ENCODE results near the gene TRIM61. TPM values are rescaled to one million over a fixed set of nuclear protein-coding genes. Genes with fewer than 3 reads are reported as not detected.
"Not testable (repeated sequence)": the region's sequence is repeated elsewhere in the genome, so short reads cannot be mapped to it uniquely, and the experiment has no call there.

TRIM61 gene
- total RNA-seq, 1 donor from 2014 or later, result 2.2 TPM

DNA sequence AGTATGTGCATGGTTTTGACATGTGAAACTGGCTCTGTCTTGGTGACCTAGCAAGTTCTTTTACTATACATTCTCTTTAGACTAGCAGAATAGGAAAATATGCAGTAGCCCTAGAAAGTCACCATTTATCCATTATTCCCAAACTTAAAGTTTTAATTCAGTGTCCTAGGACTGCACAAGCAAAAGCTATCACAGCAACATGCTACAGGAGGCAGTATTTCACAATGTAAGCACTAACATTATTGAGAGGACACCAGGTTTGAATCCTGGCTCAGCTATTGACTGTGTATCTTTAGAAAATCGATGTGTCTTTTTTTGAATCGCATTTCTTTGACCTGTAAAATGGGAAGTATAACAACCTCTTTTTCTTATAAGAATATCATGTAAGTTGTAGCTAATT lies 5.5 kb downstream of the TRIM61 start:
- ATAC-seq; DNase-seq (ENCODE audit: missing footprints); intact Hi-C loops (cut with DNase I): not testable (repeated sequence)

DNA sequence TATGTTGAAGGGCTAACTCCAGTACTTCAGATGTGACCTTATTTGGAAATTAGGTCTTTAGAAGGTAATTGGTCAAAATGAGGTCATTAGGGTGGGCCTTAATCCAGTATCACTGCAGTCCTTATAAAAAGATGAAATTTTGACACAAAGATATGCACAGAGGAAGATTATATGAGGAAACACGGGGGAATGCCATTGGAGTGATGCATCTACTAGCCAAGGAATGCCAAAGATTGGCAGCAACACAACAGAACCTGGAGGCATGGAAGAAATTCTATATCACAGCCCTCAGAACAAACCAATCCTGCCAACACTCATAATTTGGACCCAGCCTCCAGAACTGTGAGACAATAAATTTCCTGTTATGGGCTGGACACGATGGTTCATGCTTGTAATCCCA lies 17.6 kb downstream of the TRIM61 start:
- no peak for DNase-seq (ENCODE audit: missing footprints)
- intact Hi-C loops (cut with DNase I), result loop anchor here (5.0 kb wide), 1 partner anchor 112 kb away; no protein-coding TSS in a partner anchor
- ATAC-seq, result no peak

DNA sequence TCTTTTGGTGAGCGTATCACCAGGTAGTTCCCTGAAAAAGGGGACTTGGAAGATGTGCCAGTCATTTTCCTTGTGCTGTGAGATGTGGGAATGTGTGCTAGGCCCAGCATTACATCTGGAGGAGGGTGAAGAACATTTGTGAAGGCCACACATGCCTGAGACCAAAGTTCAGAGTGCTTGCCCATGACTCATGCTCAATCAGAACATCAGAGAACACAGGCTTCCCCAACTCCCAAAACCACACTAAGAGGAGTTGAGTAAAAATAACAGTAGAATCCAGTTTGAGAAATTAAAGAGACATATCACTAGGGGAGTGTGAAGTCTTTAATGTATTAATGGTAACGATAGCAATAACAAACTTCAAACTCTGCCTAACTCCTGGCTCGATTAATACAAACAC lies 18.0 kb downstream of the TRIM61 start:
- intact Hi-C loops (cut with DNase I), result loop anchor here (5.0 kb wide), 1 partner anchor 113 kb away; no protein-coding TSS in a partner anchor
- not testable (repeated sequence) for DNase-seq (ENCODE audit: missing footprints); ATAC-seq

DNA sequence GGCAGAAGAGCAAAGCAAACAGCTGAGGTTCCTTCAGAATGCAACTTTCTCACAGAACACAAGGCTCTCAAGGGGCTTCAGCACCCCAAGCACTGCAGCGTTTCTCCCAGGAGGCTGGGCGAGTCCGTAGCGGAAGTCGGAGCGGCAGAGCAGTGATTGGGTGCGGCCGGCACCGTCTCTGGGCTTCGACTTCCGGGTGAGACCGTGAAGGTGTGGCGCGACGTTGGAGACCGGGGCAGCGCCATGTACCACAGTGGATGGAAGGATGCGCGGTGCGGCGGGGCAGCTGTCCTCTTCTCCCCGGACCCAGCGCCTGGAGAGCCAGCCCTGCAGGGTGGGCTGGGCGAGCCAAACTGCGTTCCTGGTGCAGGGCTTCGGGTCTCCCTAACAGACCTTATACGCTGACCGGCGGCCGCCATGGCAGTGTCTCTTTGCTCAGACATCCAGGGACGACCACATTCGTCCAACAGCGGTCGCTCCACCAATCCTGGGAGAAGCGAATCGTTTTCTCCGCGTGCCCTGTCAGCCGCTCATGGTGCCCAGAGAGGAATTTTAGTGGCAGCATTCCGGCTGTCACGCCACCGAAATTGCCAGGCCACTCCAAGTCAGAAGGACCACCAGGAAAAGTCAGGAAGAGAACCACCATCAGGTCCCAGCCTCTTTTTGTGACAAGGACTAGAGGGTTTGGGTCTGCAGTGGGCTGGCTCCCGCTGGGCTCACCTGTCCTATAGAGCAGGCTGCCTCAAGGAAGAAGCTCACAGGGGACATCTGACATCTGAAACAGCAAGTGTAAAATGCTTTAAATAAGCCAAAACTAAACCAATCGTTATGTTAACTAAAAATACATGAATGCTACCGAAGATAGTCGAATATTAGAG lies 20.5 kb downstream of the TRIM61 start:
- ATAC-seq (peak; percentile 96), DNase-seq (ENCODE audit: missing footprints) (peak; percentile 88)
- intact Hi-C loops (cut with DNase I), result loop anchor here (5.0 kb wide), 1 partner anchor 115 kb away; no protein-coding TSS in a partner anchor

DNA sequence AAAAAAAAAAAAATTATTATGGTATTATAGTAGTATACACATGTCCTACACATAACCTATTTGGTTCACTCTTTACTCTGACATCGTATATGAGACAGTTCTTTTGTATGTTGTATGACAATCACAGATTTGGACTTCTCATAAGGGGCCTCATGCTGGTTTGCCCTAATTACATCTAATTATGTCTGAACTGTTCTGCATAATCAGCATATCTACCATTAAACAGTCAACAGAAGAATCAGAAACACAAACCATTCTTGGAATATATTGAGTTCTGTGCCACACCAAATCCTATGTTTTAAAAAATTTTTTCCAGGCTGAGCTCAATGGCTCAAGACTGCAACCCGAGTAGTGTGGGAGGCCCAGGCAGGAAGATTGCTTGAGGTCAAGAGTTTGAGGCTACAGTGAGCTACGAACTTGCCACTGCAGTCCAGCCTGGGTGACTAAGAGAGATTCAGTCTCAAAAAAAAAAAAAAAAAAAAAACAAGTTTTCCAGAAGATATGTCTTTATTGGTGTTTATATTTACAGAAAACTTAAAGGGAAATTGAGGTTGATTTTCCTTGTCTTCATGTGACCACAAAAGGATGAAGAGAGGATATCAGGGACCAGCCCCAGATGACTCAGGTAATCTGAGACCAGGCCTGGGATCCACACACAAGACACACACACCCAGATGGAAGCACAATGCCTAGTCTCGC lies 22.2 kb downstream of the TRIM61 start:
- intact Hi-C loops (cut with DNase I), result loop anchor here (5.0 kb wide), 1 partner anchor 117 kb away; no protein-coding TSS in a partner anchor
- ATAC-seq (no peak), DNase-seq (ENCODE audit: missing footprints) (no peak)

DNA sequence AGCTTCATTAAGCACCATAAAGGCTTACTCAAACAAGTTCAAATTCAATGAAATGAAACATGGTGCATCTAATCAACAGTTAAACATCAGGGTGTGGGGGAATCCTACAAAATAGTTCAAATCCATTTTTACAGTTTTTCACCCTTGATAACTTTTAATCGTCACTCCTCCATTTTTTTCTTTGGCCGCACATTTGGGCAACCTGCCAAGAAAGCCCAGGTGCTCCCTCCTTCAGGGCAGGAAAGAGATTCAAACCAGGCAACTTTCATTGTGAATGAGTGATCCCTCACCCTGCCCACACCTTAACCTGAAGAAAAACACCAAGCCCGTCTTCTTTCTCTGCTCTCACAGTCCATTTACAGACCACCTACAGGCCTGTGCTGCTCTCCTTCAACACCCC lies 24.9 kb downstream of the TRIM61 start:
- ATAC-seq (no peak), DNase-seq (ENCODE audit: missing footprints) (no peak)
- intact Hi-C loops (cut with DNase I), result no loop called here

DNA sequence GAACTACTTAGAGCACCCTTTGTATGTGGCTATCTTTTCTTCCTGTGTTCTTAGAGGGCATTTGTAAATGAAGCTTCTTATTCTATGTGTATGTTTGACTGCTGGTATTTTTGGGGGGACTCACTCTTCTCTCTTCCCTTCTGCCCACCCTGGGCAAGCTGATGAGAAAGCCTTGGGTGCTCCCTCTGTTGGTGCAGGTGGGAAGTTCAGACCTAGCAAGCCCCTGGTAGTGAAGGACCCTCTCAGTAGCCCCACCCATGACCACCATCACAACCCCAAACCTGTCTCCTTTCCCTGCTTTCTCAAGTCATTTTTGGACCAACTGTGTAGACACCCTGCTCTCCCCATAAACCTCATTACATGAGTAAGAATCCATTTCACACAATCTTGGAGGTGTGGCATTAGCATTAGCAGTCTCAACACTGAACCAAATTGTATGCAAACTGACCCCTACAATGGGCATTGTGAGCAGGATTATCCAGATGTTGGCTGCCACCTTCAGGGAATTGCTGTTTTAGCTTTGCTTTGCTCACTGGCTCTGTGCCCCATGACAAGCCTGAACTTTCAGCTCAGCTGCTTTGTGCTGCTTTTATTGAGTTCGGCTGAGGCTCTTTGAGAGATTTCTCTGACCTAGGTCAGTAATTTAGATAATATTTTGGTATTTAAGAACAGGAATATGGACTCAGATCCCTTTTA lies 27.9 kb downstream of the TRIM61 start:
- no peak for ATAC-seq
- intact Hi-C loops (cut with DNase I), result no loop called here
- DNase-seq (ENCODE audit: missing footprints), result no peak

DNA sequence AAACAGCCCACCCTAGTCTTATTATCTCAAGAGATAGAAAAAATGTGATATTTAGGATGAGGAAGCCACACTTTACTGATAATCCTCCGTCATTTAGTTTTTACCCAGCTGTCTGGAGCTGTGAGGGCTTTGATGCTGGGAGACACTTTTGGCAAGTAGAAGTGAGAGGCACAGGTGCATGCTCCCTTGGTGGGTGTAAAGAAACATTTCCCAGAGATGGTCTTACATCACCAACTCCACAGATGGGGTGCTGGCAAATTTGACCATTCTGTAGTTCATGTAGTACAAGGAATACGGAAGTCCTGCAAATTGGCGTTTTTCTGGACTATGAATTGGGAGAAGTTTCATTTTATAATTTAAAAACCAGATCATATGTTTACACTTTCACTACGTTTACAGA lies 28.5 kb downstream of the TRIM61 start:
- DNase-seq (ENCODE audit: missing footprints) (no peak), ATAC-seq (no peak)
- intact Hi-C loops (cut with DNase I), result no loop called here

DNA sequence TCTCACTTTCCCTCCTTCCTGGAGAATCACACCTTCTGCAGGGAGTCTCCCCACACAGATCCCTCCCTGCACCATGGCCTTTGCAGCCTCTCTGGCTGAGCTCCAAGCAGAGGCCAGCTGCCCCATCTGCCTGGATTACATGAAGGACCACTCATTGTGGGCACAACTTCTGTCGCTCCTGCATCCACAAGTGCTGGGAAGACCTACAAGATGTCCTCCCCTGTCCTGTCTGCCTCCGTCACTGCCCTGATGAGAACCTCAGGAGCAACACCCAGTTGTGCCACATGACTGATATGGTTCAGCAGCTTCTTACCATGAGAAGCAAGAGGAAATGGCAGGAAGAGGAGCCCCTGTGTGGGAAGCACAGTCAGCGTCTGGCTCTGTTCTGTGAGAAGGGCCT lies 29.5 kb downstream of the TRIM61 start:
- intact Hi-C loops (cut with DNase I); DNase-seq (ENCODE audit: missing footprints); ATAC-seq: not testable (repeated sequence)

DNA sequence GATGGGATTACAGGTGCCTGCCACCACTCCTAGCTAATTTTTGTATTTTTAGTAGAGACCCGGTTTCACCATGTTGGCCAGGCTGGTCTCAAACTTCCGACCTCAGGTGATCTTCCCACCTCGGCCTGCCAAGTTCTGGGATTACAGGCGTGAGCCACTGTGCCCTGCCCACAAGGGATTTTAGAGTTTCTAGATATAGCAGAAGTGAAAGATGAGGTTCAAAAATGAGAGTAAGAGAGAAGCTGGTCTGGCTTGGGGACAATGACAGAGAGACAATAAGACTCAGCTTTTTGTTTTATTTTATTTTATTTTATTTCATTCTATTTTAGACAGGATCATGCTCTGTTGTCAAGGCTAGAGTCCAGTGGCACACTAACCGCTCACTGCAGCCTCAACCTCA lies 30.6 kb downstream of the TRIM61 start:
- DNase-seq (ENCODE audit: missing footprints), result no peak
- ATAC-seq, result no peak
- intact Hi-C loops (cut with DNase I), result no loop called here

DNA sequence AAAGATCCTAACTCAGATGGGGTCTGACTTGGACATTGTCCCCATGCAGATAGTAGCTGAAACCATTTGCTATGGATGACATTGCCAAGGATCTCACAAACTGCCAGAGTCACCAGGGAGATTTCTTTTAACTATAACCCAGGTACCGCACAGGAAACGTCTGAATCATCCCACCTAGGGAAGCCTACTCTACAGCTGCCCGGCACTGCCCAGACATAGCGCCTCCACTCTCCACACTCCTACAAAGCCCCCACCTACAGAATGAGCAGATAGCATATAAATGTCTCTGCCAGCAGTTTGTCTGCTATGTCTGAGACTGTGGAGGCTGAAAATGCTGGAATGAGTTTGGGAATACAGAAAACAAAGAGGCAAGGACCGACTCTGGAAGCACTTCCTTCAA lies 32.3 kb downstream of the TRIM61 start:
- intact Hi-C loops (cut with DNase I), result no loop called here

DNA sequence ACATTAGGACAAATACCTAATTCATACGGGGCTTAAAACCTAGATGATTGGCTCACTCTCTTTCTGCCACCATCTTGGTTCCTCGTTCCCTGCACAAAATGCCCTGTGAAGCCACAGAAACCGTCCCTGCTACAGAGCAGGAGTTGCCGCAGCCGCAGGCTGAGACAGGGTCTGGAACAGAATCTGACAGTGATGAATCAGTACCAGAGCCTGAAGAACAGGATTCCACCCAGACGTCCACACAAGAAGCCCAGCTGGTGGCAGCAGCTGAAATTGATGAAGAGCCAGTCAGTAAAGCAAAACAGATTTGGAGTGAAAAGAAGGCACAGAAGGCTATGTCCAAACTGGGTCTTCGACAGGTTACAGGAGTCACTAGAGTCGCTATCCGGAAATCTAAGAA lies 34.3 kb downstream of the TRIM61 start:
- DNase-seq (ENCODE audit: missing footprints), result no peak

More for the DNA sequence above, 32.3 kb downstream of the TRIM61 start:
- DNase-seq (ENCODE audit: missing footprints) (no peak), ATAC-seq (no peak)

DNA sequence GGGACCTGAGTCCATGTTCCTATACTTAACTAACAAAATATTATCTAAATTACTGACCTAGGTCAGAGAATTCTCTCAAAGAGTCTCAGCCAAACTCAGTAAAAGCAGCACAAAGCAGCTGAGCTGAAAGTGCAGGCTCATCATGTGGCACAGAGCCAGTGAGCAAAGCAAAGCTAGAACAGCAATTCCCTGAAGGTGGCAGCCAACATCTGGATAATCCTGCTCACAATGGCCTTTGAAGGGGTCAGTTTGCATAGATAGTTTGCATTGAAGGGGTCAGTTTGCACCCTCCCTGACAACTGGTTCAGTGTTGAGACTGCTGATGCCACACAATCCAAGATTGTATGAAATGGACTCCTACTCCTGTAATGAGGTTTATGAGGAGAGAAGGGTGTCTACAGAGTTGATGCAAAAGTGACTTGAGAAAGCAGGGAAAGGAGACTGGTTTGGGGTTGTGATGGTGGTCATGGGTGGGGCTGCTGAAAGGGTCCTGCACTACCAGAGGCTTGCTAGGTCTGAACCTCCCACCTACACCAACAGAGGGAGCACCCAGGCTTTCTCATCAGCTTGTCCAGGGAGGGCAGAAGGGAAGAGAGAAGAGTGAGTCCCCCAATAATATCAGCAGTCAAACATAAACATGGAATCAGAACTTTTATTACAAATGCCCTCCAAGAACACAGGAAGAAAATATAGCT lies 39.7 kb downstream of the TRIM61 start:
- DNase-seq (ENCODE audit: missing footprints) (no peak), ATAC-seq (no peak)
- intact Hi-C loops (cut with DNase I), result no loop called here

More for the DNA sequence above, 34.3 kb downstream of the TRIM61 start:
- intact Hi-C loops (cut with DNase I), result no loop called here
- ATAC-seq, result no peak

DNA sequence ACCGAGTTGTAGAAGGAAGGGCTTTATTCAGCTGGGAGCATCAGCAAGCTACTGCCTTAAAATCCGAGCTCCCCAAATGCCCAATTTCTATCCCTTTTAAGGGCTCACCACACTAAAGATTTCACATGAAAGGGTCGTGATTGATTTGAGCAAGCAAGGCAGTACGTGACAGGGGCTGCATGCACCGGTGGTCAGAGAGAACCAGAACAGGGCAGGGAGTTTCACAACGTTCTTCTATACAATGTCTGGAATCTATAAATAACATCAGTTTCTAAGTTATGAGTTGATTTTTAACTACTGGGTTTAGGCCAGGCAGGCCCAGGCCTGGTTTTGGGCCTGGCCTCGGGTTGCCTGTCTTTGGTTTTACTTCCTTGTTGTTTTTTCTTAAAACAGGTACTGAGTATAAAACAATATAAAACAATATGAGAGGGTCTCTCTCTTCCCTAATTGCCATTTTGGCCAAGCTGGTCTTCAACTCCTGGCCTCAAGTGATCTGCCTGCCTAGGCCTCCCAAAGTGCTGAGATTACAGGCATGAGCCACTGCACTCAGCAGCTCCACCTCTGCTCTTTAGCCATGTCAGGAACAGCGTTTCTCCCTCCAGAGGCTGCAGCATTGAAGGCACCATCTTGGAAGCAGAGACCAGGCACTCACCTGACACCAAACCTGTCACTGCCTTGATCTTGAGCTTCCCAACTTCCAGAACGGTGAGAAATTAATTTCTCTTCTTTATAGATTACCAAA lies 41.4 kb downstream of the TRIM61 start:
- intact Hi-C loops (cut with DNase I); ATAC-seq; DNase-seq (ENCODE audit: missing footprints): not testable (repeated sequence)

DNA sequence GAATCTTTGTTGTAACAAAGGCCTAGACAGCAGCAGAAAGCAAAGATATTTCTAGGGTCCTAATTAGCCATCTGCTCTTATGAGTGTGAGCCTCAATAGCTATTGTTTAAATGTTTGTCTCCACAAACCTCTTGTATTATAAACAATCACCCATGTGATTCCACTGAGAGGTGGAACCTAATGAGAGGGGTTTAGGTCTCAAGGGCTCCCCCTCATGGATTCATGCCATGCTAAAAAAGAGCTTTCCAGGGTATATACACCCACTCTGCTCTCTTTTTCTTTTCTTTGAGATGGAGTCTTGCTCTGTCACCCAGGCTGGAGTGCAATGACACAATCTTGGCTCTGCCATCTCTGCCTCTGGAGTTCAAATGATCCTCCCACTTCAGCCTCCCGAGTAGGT lies 42.1 kb downstream of the TRIM61 start:
- intact Hi-C loops (cut with DNase I), result no loop called here
- no peak for ATAC-seq
- no peak for DNase-seq (ENCODE audit: missing footprints)

DNA sequence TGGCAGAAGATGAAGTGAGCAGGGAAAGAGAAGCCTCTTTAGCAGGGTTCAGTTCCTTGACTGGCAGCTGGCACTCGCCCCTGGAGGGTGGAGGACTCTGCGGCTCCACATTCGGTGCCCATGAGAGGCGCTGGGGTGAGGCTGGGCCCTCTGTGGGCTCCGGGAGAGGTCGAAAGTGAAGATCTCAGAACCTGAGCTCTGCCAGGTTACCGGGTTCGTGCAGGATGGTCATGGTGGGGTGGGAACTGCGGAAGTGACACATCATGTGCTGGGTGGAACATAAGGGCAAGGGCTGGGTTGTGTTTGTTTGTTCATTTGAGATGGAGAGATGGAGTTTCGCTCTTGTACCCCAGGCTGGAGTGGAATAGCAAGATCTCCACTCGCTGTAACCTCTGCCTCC lies 44.2 kb downstream of the TRIM61 start:
- ATAC-seq, result no peak
- no peak for DNase-seq (ENCODE audit: missing footprints)
- intact Hi-C loops (cut with DNase I), result no loop called here

DNA sequence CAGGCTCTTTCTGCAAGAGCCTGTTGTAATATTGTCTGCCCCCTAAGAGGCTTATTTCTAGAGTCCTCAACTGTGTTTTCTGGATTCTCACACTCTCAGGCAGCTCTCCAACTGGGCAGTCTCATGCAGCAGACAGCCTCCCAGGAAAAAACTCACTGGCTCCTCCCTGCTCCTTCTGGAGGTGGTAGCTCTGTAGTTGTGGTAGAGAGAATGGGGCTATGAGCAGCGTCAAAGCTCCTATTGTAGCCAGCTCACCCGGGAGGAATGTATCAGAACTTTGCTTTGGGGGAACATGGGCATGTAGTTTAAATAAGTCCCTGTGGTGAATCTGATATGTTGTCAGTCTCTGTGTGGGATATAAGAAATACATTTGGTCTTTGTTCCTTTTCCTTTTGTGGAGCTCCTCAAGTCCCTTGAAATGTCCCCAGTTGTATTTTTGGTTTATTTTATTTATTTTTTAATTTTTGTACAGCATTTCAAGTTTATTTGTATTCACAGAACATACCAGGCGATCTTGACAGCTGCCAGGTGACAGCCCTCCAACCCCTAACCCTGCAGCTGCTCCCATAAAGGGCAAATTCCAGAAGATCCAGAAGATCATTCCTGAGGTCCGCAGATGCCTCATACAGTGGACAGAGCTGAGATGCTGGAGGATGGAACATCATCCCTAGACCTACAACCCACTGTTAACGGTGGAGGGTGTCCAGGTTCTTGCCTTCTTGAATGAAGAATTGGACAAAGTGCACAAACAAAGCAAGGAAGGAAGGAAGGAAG lies 45.7 kb downstream of the TRIM61 start:
- intact Hi-C loops (cut with DNase I), result no loop called here
- no peak for ATAC-seq
- no peak for DNase-seq (ENCODE audit: missing footprints)
